Mammary epithelial cell (primary cell): ENCODE data around the gene OR52E6.

Experiments used
- EZH2 ChIP-seq: IDR thresholded peaks from 2 replicates; pipeline ENCODE4 v1.6.1; 2012; ENCODE audit warnings: low read length, inconsistent platforms, borderline replicate concordance
- TF ChIP-seq, protein P1 (sequence below), 2 donors: IDR thresholded peaks in 1 of 2; conservative IDR thresholded peaks in 1 of 2; 2 replicates each; pipeline ENCODE4 v1.5.1; 2011 to 2012; ENCODE audit warnings: inconsistent platforms in 2 of 2, low read length in 2 of 2, mild to moderate bottlenecking in 2 of 2, control low read depth in 1 of 2, low read depth in 1 of 2; ENCODE audit not compliant: insufficient read depth in 1 of 2; ENCODE audit errors: extremely low read depth in 1 of 2

DNA sequence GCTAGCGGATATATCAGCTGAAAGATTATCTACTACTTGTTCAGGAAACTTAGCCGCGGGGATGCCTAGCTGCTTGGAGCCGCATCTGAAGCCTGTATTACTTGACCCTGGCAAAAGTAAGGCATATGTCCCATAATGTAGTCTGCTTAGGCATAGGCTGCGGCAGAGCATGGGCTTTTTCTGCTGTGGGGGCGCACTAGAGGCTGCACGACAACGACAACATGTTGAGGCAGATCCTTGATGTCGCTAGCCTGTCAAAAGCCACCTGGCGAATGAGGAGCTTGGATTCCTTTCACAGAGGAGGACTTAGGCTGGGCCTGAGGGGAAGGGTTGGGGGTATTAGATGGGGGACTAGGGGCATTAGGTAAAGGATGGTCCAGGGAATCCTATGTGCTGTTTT is 34.1 kb downstream of the OR52E6 start:
- no peak for TF ChIP-seq EZH2
- TF ChIP-seq, protein P1, sequence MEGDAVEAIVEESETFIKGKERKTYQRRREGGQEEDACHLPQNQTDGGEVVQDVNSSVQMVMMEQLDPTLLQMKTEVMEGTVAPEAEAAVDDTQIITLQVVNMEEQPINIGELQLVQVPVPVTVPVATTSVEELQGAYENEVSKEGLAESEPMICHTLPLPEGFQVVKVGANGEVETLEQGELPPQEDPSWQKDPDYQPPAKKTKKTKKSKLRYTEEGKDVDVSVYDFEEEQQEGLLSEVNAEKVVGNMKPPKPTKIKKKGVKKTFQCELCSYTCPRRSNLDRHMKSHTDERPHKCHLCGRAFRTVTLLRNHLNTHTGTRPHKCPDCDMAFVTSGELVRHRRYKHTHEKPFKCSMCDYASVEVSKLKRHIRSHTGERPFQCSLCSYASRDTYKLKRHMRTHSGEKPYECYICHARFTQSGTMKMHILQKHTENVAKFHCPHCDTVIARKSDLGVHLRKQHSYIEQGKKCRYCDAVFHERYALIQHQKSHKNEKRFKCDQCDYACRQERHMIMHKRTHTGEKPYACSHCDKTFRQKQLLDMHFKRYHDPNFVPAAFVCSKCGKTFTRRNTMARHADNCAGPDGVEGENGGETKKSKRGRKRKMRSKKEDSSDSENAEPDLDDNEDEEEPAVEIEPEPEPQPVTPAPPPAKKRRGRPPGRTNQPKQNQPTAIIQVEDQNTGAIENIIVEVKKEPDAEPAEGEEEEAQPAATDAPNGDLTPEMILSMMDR (conservative IDR thresholded peaks at IDR 0.05 in 1 of 2, IDR thresholded peaks at IDR 0.05 in 1 of 2; ENCODE audit: extremely low read depth in 1 of 2, insufficient read depth in 1 of 2, low read depth in 1 of 2, low read length in 2 of 2): no peak
